Right lobe of liver (tissue), 4 donors: ENCODE results near the gene NRXN3.

Experiments
- CTCF ChIP-seq, 4 donors: fragments of 200-600 bp in 3 of 4; fragments of 450-650 bp in 1 of 4; IDR thresholded peaks; one replicate each; pipeline versions ENCODE4 v1.5.1 to v1.8.0; 2016 to 2022; ENCODE audit warnings: antibody characterized with exemption in 4 of 4, mild to moderate bottlenecking in 2 of 4
- POLR2A ChIP-seq: fragments of 450-650 bp; IDR thresholded peaks from one replicate; pipeline ENCODE4 v1.6.1; 2017; ENCODE audit warnings: antibody characterized with exemption, mild to moderate bottlenecking
- donor health status: DM: no; HTN: no; CAD: no.
- donor health status: DM: no; HTN: no; CAD: no.
- donor health status: DM: no; HTN: yes; CAD: no.

DNA sequence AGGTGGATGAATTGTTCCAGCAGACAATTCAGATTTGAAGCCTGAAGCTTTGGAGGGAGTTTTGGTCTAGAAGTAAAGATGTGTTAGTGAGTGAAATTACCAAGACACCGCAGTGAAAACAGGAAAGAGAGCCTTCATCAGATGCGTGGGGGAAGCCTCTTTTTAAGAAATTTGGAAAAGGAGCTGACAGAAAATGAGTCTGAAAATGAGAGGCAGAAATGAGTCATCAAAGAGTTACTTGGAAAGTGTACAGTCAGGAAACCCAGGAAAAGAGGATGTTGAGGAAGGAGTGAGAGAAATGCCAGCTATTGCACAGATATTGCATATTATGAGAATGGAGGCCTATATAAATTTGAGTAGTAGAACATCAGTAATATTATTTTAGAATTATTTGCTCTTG is 520.7 kb downstream of the NRXN3 start:
- TF ChIP-seq CTCF (IDR thresholded peaks at IDR 0.05) = no peak
- TF ChIP-seq POLR2A = no peak
